Measurements from ENCODE around the gene WDR31.

WDR31 gene

GRCh38 chr9:113331780-113332179 is 8.3 kb downstream of the WDR31 start:
- no peak for DNase-seq (ENCODE audit: low spot score)

- DNase-seq (ENCODE audit: low spot score) = no peak
Observed at GRCh38 chr9:113328045-113328782, 11.9 kb downstream of the WDR31 start.

- DNase-seq (ENCODE audit: low spot score) = no peak
Observed at GRCh38 chr9:113326230-113326629, 13.8 kb downstream of the WDR31 start.

- no peak for DNase-seq (ENCODE audit: low spot score)
Observed at GRCh38 chr9:113322671-113323070, 17.4 kb downstream of the WDR31 start.

GRCh38 chr9:113320051-113320450 is 20.0 kb downstream of the WDR31 start:
- DNase-seq (ENCODE audit: low spot score) = no peak

GRCh38 chr9:113319054-113319453 is 21.0 kb downstream of the WDR31 start:
- no peak for DNase-seq (ENCODE audit: low spot score)

GRCh38 chr9:113317777-113318176 is 22.3 kb downstream of the WDR31 start:
- no peak for DNase-seq (ENCODE audit: low spot score)

- no peak for DNase-seq (ENCODE audit: low spot score)
Observed at GRCh38 chr9:113316030-113316429, 24.0 kb downstream of the WDR31 start.

GRCh38 chr9:113315231-113315630 is 24.8 kb downstream of the WDR31 start:
- DNase-seq (ENCODE audit: low spot score) = no peak

- no peak for DNase-seq (ENCODE audit: low spot score)
Observed at GRCh38 chr9:113313261-113313660, 26.8 kb downstream of the WDR31 start.

GRCh38 chr9:113311961-113312360 is 28.1 kb downstream of the WDR31 start:
- DNase-seq (ENCODE audit: low spot score) = no peak

- DNase-seq (ENCODE audit: low spot score) = no peak
Observed at GRCh38 chr9:113310538-113310937, 29.5 kb downstream of the WDR31 start.

GRCh38 chr9:113309204-113309813 is 30.8 kb downstream of the WDR31 start:
- peak; percentile 47 for DNase-seq (ENCODE audit: low spot score)

- no peak for DNase-seq (ENCODE audit: low spot score)
Observed at GRCh38 chr9:113307396-113307975, 32.6 kb downstream of the WDR31 start.

- no peak for DNase-seq (ENCODE audit: low spot score)
Observed at GRCh38 chr9:113306566-113306965, 33.5 kb downstream of the WDR31 start.

GRCh38 chr9:113302792-113303418 is 37.2 kb downstream of the WDR31 start, which contains the start of gene RNF183:
TSS of gene RNF183 (minus strand) at chr9:113303376. CDS start at chr9:113298184, 5,192 bp downstream.
- no peak for DNase-seq (ENCODE audit: low spot score)

- DNase-seq (ENCODE audit: low spot score) = no peak
Observed at GRCh38 chr9:113301548-113301947, 38.5 kb downstream of the WDR31 start.

GRCh38 chr9:113299800-113300292 is 40.2 kb downstream of the WDR31 start:
- DNase-seq (ENCODE audit: low spot score) = peak; percentile 13

GRCh38 chr9:113298924-113299770 is 40.9 kb downstream of the WDR31 start:
- no peak for DNase-seq (ENCODE audit: low spot score)

GRCh38 chr9:113298311-113298710 is 41.8 kb downstream of the WDR31 start:
- no peak for DNase-seq (ENCODE audit: low spot score)

- no peak for DNase-seq (ENCODE audit: low spot score)
Observed at GRCh38 chr9:113296796-113297558, 43.1 kb downstream of the WDR31 start.
